Astrocyte (in vitro differentiated cells and primary cell): ENCODE measurements around the gene SAMD4A.

ENCODE experiments used
- CTCF ChIP-seq: IDR thresholded peaks from 2 replicates; pipeline ENCODE4 v1.5.1; 2011; ENCODE audit warnings: low read depth, mild to moderate bottlenecking, inconsistent platforms, low read length, moderate library complexity; ENCODE audit not compliant: insufficient read depth
- EZH2 ChIP-seq: IDR thresholded peaks from 2 replicates; pipeline ENCODE4 v1.6.1; 2012; ENCODE audit warnings: mild to moderate bottlenecking, low read length, inconsistent platforms; ENCODE audit not compliant: insufficient read depth

DNA sequence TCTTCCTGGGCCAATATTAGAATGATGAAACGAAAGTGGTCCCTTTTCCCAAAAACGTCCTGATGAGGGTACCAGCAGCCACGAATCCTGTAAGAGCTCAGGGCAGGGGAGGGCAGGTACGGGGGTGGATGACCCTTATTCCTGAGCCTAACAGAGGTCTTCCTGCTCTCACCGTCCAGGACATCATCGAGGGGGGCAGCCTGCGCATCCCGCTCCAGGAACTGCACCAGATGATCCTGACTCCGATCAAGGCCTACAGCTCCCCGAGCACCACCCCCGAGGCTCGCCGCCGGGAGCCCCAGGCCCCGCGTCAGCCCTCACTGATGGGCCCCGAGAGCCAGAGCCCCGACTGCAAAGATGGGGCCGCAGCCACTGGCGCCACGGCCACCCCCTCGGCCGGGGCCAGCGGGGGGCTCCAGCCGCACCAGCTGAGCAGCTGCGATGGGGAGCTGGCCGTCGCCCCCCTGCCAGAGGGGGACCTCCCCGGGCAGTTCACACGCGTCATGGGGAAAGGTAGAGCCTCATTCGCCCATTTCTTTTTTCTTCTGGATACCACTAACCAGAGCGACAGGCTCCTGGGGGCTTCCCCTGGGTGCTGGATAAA lies 193.2 kb downstream of the SAMD4A start:
- TF ChIP-seq CTCF (no peak), EZH2 (no peak)
